EL (cell line): Measurements from ENCODE around the gene NEK3.
"Not testable (repeated sequence)": the region's sequence is repeated elsewhere in the genome, so short reads cannot be mapped to it uniquely, and the experiment has no call there.

Source experiments
- DNase-seq: peaks from one replicate; pipeline ENCODE4 v3.0.0-alpha.2; 2016

The NEK3 gene, protein sequence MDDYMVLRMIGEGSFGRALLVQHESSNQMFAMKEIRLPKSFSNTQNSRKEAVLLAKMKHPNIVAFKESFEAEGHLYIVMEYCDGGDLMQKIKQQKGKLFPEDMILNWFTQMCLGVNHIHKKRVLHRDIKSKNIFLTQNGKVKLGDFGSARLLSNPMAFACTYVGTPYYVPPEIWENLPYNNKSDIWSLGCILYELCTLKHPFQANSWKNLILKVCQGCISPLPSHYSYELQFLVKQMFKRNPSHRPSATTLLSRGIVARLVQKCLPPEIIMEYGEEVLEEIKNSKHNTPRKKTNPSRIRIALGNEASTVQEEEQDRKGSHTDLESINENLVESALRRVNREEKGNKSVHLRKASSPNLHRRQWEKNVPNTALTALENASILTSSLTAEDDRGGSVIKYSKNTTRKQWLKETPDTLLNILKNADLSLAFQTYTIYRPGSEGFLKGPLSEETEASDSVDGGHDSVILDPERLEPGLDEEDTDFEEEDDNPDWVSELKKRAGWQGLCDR

DNA sequence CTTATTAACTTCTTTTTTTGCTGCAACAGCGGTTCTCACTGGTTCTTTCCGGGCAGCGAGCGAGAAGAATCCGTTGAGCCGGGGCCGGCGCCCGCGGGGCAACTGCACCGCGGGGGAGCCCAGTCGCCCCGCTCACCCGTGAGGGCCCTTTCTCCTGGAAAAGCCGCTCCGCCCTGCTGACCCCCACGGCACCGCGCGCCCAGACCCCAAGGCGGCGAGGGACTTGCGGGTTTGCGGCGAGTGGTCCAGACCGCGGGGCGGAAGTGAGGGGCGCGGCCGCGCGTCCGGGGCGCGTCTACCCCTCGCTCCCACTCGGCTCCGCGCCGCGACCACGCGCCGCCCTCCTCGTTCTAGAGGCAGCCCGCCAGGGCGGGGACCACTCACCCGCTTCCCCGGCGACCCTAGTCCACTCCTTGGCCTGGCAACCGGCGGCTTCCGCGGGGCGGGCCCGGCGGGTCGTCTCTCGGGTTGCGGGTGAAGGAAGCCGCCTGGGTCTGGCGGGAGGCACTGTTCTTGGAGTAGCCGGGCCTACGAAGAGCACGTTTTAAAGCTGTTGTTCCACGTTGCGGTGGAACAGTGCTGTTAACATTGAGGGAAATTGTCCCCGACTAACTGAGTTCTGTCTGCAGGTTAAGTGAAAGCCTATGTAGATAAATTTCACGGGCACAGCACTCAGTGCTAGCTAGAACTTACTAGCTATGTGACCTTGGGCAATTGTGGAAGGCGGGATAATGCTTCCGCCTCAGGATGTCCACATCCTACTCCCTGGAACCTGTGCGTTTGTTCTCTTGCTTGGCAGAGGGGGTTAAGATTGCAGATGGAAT, at the start of gene NEK3:
NEK3 (minus strand) TSS at position 439 of the 824 bp plus-strand sequence. CDS start 3,406 bp downstream, outside the sequence.
- peak; percentile 57 for DNase-seq

DNA sequence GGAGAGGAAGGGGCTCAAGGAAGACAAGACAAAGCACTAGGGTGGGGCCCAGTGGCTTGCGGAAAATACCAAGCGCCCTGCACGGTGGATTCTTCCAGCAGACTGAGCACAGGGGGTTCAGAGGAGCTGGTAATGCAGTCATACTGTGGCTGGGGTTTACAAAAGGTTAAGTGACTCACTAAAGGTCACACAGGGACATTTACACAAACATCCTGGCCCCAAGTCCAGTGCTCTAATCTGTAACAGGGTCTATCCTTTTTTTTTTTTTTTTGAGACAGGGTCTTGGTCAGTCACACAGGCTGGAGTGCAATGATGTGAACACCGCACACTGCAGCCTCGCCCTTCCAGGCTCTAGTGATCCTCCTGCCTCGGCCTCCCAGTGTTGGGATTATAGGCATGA, 49.0 kb upstream of the NEK3 start:
- not testable (repeated sequence) for DNase-seq

DNA sequence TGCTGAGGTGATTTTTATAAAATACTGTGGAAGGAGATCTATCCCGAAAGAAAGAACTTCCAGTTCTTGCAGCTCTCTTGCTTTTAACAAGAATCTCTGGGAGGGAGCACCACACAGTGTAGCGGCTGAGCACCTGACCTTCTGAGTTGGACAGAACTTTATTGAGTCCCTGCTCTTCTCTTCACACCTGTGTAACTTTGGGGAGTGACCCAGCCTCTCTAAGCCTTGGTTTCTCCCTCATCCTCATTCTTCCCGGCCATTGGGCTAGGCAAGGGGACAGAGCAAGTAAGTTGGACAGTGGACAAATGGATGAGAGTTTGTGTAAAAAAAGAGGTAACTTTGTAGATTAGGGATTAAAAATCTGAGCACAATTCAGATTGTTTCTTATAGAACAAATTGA, 48.5 kb upstream of the NEK3 start:
- DNase-seq = not testable (repeated sequence)

DNA sequence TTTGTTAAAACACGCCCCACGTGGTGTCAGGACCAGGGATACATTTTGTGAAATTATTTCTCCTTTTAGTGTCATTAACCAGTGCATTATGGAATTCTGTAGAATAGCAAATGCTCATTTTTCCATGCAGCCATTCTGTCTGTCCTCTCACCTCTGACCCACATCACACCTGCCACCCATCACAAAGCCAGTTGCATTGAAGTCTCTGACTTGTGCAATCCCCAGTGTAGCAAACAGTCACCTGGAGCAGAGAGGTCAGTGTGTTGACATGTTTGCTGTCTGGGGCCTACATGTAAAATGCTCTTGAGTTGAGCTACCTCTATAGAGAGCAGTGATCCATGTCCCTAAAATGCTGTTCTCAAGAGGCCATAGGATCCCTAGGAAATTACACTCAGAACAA, 47.9 kb upstream of the NEK3 start:
- DNase-seq = not testable (repeated sequence)

- not testable (repeated sequence) for DNase-seq
Measured at GRCh38 chr13:52204546-52204945, 45.1 kb upstream of the NEK3 start.

DNA sequence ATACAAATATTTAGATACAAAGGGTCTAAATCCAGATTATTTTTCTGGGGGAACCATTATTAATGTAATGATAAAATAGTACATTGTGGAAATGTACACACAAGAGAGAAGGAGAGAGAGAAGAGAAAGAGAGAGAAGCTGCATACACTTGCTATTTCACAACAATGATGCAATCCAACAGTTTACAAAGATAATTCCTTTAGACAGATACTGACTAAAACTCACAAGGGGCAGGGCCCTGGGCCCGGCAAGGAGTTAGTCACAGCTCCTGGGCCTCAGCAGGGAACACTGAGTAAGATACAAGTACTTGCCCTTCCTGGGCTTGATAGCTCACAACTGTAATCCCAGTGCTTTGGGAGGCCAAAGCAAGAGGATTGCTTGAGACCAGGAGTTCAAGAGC, 44.5 kb upstream of the NEK3 start:
- DNase-seq = peak; percentile 80

DNA sequence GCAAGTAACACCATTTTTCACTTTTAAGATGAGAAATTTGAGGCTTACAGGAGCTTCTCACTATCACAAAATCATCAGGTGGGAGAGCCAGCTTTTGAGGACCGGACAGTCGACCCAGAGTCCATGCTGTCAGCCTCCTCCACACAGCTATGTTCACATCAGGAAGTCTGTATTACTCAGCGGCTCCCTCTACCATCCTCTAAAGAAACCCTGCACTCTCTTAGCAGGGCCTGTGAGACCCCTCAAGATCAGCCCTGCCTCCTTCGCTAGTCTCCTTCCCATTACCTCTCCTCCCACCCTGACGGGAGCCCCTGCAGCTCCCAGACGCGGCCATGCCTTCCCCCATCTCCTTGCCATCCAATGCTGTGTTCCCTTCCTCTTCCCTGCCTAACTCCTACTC, 43.1 kb upstream of the NEK3 start:
- not testable (repeated sequence) for DNase-seq

- peak; percentile 24 for DNase-seq
Measured at GRCh38 chr13:52201439-52202193, 42.2 kb upstream of the NEK3 start.

- DNase-seq = peak; percentile 66
Measured at GRCh38 chr13:52195401-52195837, 36.0 kb upstream of the NEK3 start.

DNA sequence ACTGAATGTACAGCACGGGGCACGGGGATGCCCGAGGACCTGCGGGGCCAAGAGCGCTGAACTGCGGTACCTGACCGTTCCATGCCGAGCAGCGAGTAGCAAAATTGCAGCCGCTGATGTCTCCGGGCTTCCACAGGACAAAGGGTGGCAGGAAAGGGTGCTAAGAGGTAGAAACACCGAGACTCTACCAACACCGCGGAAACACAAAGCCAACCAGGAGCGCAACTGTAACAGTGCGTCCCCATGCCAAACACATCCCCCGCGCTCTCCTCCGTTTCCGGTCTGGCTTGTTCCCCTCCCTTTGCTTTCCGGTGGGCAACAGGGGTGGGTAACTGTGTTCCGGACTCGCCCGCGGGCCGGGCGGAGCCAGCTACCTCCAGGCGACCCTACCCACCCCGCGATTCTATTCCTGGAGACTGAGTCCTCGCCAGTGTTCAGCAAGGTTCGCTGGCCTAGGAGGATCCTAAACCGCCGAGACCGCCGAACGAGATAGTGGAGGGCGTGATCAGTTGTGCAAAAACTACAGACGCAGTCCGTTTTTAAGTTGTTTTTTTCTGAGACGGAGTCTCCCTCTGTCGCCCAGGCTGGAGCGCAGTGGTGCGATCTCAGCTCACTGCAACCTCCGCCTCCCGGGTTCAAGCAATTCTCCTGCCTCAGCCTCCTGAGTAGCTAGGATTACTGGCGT, 34.9 kb upstream of the NEK3 start:
- DNase-seq = peak; percentile 81

DNA sequence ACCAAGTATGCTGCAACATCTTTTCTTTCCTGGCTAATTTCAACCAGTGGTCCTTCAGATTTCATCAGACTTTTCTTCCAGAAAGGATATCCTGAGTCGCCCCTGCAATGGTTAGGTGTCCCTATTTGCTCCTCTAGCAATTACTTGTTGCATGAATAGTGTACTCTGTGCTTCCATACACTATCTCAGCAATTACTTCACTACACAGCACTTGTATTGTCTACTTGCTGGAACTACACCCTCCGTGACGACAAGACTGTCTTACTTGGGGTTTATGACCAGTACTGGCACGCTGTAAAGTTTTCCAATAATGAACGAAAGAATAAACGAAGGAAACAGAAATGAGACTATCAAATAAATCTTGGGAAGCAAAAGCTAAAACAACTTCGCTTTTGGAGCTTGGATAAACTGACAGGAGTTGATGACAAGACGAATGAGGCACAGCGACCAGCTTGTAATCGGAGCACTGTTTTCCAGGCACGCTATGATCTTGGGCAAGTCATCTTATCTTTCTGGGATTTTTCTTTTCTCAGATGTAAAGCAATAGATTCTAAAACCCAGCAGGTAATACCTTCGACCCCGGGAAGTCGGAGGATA, 34.3 kb upstream of the NEK3 start:
- DNase-seq = peak; percentile 4

- DNase-seq = not testable (repeated sequence)
Measured at GRCh38 chr13:52187424-52188187, 28.2 kb upstream of the NEK3 start.

DNA sequence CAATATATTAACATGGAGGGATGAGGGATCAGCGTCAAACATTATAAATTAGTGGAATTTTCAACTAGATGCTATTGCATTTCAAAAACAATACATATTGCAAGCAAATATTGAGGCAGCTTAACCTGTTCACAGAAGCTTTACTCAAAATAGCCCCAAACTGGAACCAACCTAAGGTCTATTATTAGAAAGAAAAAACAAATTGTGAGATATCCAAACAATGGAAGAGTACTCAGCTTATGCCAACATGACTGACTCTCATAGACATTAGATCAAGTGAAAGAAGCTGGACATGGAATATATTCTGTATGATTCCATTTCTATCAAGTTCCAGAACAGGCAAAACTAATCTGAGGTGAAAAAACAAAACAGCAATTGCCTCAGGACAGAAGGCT, 27.6 kb upstream of the NEK3 start:
- DNase-seq = no peak

GRCh38 chr13:52181316-52181954, 22.0 kb upstream of the NEK3 start:
- DNase-seq = not testable (repeated sequence)

- DNase-seq = no peak
Measured at GRCh38 chr13:52179925-52180324, 20.5 kb upstream of the NEK3 start.

DNA sequence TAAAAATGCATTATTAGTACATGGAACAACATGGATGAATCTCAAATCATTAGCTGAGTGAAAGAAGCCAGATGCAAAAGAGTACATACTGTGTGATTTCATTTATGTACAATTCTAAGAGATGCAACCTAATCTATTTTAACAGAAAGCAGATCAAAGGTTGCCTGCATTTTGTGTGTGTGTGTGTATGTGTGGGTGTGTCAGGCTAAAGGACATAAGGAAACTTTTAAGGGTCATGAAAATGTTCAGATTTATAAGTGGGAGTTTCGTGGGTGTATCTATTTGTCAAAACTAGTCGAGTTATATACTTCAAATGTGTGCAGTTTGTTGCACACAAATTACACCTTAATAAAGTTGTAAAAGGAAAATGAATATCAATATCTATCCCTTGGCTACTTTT, 17.9 kb upstream of the NEK3 start:
- DNase-seq = no peak

DNA sequence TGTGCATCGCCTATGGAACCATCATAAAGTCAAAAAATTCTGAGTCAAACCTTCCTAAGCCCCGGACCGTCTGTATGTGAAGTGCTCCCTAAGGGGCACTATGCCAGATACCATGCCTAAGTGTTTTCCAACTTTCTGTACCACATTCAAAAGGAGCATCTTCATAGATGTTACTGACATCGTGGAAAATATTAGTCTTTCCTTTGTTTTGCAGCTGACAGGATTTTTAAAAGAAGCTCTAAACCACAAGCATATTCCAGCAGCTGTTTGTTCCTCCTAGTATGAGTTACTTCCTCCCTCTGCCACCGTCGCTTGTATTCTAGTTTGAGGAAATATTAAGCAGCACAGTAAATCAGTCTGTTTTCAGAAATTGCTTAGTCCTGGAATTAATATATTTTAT, 14.6 kb upstream of the NEK3 start:
- not testable (repeated sequence) for DNase-seq

GRCh38 chr13:52173373-52173772, 14.0 kb upstream of the NEK3 start:
- no peak for DNase-seq

GRCh38 chr13:52171686-52172085, 12.3 kb upstream of the NEK3 start:
- DNase-seq = not testable (repeated sequence)

DNA sequence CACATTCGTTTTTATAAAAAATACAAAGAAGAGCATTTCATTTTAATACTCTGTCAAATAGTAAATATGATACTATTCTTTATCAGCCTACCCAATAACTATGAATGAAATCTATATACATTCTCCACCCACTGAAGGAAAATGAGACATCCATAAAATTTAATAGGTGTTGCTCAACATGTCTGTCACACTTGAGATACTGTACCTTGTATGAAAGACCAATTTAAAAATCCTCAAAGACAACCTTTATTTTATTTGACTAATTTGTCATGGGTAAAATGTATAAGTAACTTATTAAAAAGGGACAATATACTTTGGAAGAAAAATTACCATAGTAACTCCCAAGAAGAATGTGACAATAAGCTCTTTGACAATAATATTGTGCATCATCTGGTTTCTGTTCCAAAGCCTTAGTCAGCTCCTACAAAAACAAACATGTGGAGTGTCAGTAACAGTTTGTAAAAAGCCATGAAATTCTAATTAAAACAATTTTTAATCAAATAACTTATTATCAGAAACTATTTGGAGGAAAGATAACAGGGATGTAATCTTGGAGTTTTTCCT, 11.5 kb upstream of the NEK3 start:
- DNase-seq = not testable (repeated sequence)
